Epidermal melanocyte (primary cell): ENCODE measurements around the gene COL18A1.

Experiments
- DNase-seq: peaks from one replicate; pipeline ENCODE4 v3.0.0; 2011; ENCODE audit warnings: low spot score; ENCODE audit not compliant: insufficient read length

COL18A1 gene

GRCh38 chr21:45506241-45506817 is 101.4 kb downstream of the COL18A1 start:
- no peak for DNase-seq

- no peak for DNase-seq
Measured at GRCh38 chr21:45506836-45507522, 102.0 kb downstream of the COL18A1 start.

- no peak for DNase-seq
Measured at GRCh38 chr21:45507523-45507875, 102.5 kb downstream of the COL18A1 start.

- no peak for DNase-seq
Measured at GRCh38 chr21:45507888-45508508, 103.0 kb downstream of the COL18A1 start.

- no peak for DNase-seq
Measured at GRCh38 chr21:45508607-45509565, 103.9 kb downstream of the COL18A1 start.

GRCh38 chr21:45509566-45510465 is 104.9 kb downstream of the COL18A1 start:
- no peak for DNase-seq

- no peak for DNase-seq
Measured at GRCh38 chr21:45510466-45510955, 105.5 kb downstream of the COL18A1 start.

- DNase-seq = no peak
Measured at GRCh38 chr21:45511007-45511406, 106.0 kb downstream of the COL18A1 start.

GRCh38 chr21:45511661-45512431 is 106.9 kb downstream of the COL18A1 start:
- DNase-seq = no peak

GRCh38 chr21:45512626-45513002 is 107.6 kb downstream of the COL18A1 start:
- DNase-seq = no peak

GRCh38 chr21:45513003-45513717 is 108.2 kb downstream of the COL18A1 start:
- no peak for DNase-seq

GRCh38 chr21:45513741-45514310 is 108.9 kb downstream of the COL18A1 start:
- DNase-seq = no peak

GRCh38 chr21:45514311-45515021 is 109.5 kb downstream of the COL18A1 start:
- DNase-seq = no peak

GRCh38 chr21:45515241-45516061 is 110.5 kb downstream of the COL18A1 start:
- DNase-seq = no peak

- DNase-seq = no peak
Measured at GRCh38 chr21:45516071-45516670, 111.2 kb downstream of the COL18A1 start.

- DNase-seq = no peak
Measured at GRCh38 chr21:45516671-45517151, 111.7 kb downstream of the COL18A1 start.
